SU-DHL-6 (cell line): ENCODE data around the gene ATP1B3.

Experiments
- EZH2phosphoT487 ChIP-seq: fragments of 200-600 bp; sonication (generic), shearing (Covaris generic); conservative IDR thresholded peaks from 2 replicates; pipeline ENCODE4 v1.6.1; 2018; ENCODE audit warnings: mild to moderate bottlenecking, antibody characterized with exemption, low read length, moderate library complexity, mixed read lengths
- TF ChIP-seq, protein P1 (sequence below): fragments of 200-600 bp; sonication (generic); IDR thresholded peaks from one replicate; pipeline ENCODE4 v1.5.1; 2017; ENCODE audit warnings: antibody characterized with exemption, mild to moderate bottlenecking, low read length, moderate library complexity; ENCODE audit not compliant: insufficient read depth, poor library complexity, severe bottlenecking

DNA sequence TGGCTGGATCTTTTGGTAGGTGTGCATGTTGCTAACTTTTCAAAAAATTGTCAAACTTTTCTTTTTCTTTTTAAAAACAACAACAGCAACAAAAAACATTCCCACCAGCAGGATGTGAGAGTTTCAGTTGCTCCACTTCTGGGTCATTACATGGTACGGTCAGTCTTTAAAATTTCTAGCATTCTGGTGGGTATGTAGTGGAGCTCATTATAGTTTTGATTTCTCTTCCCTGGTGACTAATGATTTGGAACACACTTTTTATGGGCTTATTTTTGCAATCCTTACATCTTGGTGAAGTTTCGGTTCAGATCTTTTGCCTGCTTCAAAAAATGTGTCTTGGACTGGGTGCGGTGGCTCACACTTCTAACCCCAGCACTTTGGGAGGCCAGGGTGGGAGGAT, 19.3 kb downstream of the ATP1B3 start:
- TF ChIP-seq, protein P1, sequence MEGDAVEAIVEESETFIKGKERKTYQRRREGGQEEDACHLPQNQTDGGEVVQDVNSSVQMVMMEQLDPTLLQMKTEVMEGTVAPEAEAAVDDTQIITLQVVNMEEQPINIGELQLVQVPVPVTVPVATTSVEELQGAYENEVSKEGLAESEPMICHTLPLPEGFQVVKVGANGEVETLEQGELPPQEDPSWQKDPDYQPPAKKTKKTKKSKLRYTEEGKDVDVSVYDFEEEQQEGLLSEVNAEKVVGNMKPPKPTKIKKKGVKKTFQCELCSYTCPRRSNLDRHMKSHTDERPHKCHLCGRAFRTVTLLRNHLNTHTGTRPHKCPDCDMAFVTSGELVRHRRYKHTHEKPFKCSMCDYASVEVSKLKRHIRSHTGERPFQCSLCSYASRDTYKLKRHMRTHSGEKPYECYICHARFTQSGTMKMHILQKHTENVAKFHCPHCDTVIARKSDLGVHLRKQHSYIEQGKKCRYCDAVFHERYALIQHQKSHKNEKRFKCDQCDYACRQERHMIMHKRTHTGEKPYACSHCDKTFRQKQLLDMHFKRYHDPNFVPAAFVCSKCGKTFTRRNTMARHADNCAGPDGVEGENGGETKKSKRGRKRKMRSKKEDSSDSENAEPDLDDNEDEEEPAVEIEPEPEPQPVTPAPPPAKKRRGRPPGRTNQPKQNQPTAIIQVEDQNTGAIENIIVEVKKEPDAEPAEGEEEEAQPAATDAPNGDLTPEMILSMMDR = no peak
- TF ChIP-seq EZH2phosphoT487 = no peak
